Activated CD4-positive, alpha-beta T cell treated with anti-CD3 and anti-CD28 coated beads, Interleukin-2, amount 50 U/mL, for 1 hour (primary cell): Measurements from ENCODE around the gene CEP20.
"Not testable (repeated sequence)": the region's sequence is repeated elsewhere in the genome, so short reads cannot be mapped to it uniquely, and the experiment has no call there.

Source experiments
- DNase-seq: peaks from one replicate; pipeline ENCODE4 v3.0.0-alpha.2; 2020

The CEP20 gene

GRCh38 chr16:15888072-15888976, at the start of gene CEP20:
Gene CEP20, minus strand, starts transcription at chr16:15888603. Its CDS starts 18 bp downstream, at chr16:15888585.
- DNase-seq: peak; percentile 100

- DNase-seq: not testable (repeated sequence)
These were observed 48.4 kb upstream of the CEP20 start for GRCh38 chr16:15936809-15937208.

GRCh38 chr16:15934991-15935390, 46.6 kb upstream of the CEP20 start:
- no peak for DNase-seq

- no peak for DNase-seq
These were observed 45.4 kb upstream of the CEP20 start for GRCh38 chr16:15933781-15934180.

- DNase-seq: no peak
These were observed 44.5 kb upstream of the CEP20 start for GRCh38 chr16:15932939-15933338.

- no peak for DNase-seq
These were observed 40.1 kb upstream of the CEP20 start for GRCh38 chr16:15928261-15929104.

- DNase-seq: no peak
These were observed 37.2 kb upstream of the CEP20 start for GRCh38 chr16:15925631-15926030.

GRCh38 chr16:15924996-15925395, 36.6 kb upstream of the CEP20 start:
- no peak for DNase-seq

GRCh38 chr16:15919331-15919730, 30.9 kb upstream of the CEP20 start:
- no peak for DNase-seq

- DNase-seq: not testable (repeated sequence)
These were observed 29.9 kb upstream of the CEP20 start for GRCh38 chr16:15918314-15918713.

GRCh38 chr16:15916323-15916722, 27.9 kb upstream of the CEP20 start:
- DNase-seq: no peak

GRCh38 chr16:15915555-15916081, 27.2 kb upstream of the CEP20 start:
- DNase-seq: no peak

- no peak for DNase-seq
These were observed 24.8 kb upstream of the CEP20 start for GRCh38 chr16:15913046-15913698.

- DNase-seq: no peak
These were observed 22.8 kb upstream of the CEP20 start for GRCh38 chr16:15911198-15911597.

- DNase-seq: no peak
These were observed 19.6 kb upstream of the CEP20 start for GRCh38 chr16:15907863-15908478.

- no peak for DNase-seq
These were observed 18.0 kb upstream of the CEP20 start for GRCh38 chr16:15906439-15906838.

GRCh38 chr16:15903960-15904359, 15.6 kb upstream of the CEP20 start:
- DNase-seq: no peak

- no peak for DNase-seq
These were observed 12.6 kb upstream of the CEP20 start for GRCh38 chr16:15900901-15901500.

- DNase-seq: no peak
These were observed 12.0 kb upstream of the CEP20 start for GRCh38 chr16:15900357-15900756.

- no peak for DNase-seq
These were observed 11.2 kb upstream of the CEP20 start for GRCh38 chr16:15899538-15900100.

GRCh38 chr16:15898654-15899053, 10.3 kb upstream of the CEP20 start:
- no peak for DNase-seq

GRCh38 chr16:15897834-15898254, 9.4 kb upstream of the CEP20 start:
- no peak for DNase-seq
